Stromal cell of bone marrow (primary cell): Measurements from ENCODE around the gene MRPS18A.
"Not testable (repeated sequence)": the region's sequence is repeated elsewhere in the genome, so short reads cannot be mapped to it uniquely, and the experiment has no call there.

ENCODE experiments used
- DNase-seq: peaks from one replicate; pipeline ENCODE4 v3.0.0-alpha.2; 2012; ENCODE audit warnings: low read depth

Gene MRPS18A

GRCh38 chr6:43670623-43670986 lies 17.0 kb downstream of the MRPS18A start:
- DNase-seq: no peak

- DNase-seq: no peak
These were observed 17.5 kb downstream of the MRPS18A start for GRCh38 chr6:43669922-43670622.

- DNase-seq: peak; percentile 84
These were observed 18.3 kb downstream of the MRPS18A start for GRCh38 chr6:43669050-43669921.

GRCh38 chr6:43668151-43669028 lies 19.2 kb downstream of the MRPS18A start:
- no peak for DNase-seq

GRCh38 chr6:43667245-43668150 lies 20.1 kb downstream of the MRPS18A start:
- no peak for DNase-seq

GRCh38 chr6:43666196-43666920 lies 21.2 kb downstream of the MRPS18A start:
- no peak for DNase-seq

GRCh38 chr6:43665376-43665775 lies 22.2 kb downstream of the MRPS18A start:
- no peak for DNase-seq

GRCh38 chr6:43662948-43663347 lies 24.6 kb downstream of the MRPS18A start:
- DNase-seq: not testable (repeated sequence)

- DNase-seq: no peak
These were observed 29.4 kb downstream of the MRPS18A start for GRCh38 chr6:43658161-43658560.

GRCh38 chr6:43657221-43657802 lies 30.3 kb downstream of the MRPS18A start:
- DNase-seq: no peak

- not testable (repeated sequence) for DNase-seq
These were observed 34.8 kb downstream of the MRPS18A start for GRCh38 chr6:43652822-43653221.

- no peak for DNase-seq
These were observed 39.3 kb downstream of the MRPS18A start for GRCh38 chr6:43648248-43648647.

- no peak for DNase-seq
These were observed 40.0 kb downstream of the MRPS18A start for GRCh38 chr6:43647613-43648012.

- DNase-seq: no peak
These were observed 42.0 kb downstream of the MRPS18A start for GRCh38 chr6:43645613-43645964.

- no peak for DNase-seq
These were observed 42.5 kb downstream of the MRPS18A start, which contains the start of gene RSPH9 for GRCh38 chr6:43644940-43645612. Gene RSPH9, plus strand, starts transcription at chr6:43645036. Its CDS starts 63 bp downstream, at chr6:43645099.

GRCh38 chr6:43639984-43640800 lies 47.4 kb downstream of the MRPS18A start:
- DNase-seq: no peak

GRCh38 chr6:43636308-43636659 lies 51.3 kb downstream of the MRPS18A start:
- DNase-seq: no peak

- peak; percentile 51 for DNase-seq
These were observed 51.9 kb downstream of the MRPS18A start, which contains the start of gene MAD2L1BP for GRCh38 chr6:43635387-43636307. Gene MAD2L1BP, plus strand, starts transcription at chr6:43635840. Its CDS starts 36 bp downstream, at chr6:43635876.
